ENCODE data around the gene SHLD2.
"Not testable (repeated sequence)": the region's sequence is repeated elsewhere in the genome, so short reads cannot be mapped to it uniquely, and the experiment has no call there.

Gene SHLD2

DNA sequence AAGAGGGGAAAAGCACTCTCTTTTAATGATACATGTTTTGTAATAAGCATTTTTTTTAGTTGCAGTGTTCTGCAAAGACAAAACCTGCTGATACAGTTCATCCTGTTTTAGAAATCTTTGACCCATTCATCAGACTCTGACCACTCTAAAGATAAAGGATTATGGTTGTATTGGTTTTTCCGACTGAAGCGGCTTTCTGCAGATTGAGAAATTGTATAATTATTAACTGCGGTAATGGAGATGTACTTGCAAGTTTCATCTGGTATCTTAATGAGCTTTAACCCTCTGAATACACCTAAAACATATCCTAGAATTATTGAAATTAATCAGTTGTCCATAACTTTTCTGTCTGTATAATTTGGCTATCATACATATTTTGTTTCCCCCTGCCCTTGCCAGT is 50.6 kb downstream of the SHLD2 start:
- DNase-seq, result not testable (repeated sequence)

DNA sequence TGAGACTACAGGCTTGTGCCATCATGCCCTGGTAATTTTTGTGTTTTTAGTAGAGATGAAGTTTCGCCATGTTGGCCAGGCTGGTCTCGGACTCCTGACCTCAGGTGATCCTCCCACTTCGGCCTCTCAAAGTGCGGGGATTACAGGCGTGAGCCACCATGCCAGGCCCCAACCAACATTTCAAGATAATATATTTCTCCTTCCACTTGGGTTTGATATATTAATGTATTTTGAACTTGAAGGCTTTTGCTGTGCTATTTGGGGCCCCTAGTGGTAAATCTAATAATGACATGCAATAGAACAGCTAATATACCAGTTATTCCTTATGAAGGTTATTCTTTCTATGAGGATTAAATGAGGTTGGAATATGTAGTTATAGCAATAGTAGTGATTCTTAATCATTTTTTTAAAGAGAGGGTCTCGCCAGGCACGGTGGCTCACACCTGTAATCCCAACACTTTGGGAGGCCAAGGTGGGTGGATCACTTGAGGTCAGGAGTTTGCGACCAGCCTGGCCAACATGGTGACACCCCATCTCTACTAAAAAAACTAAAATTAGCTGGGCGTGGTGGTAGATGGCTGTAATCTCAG is 54.1 kb downstream of the SHLD2 start:
- not testable (repeated sequence) for DNase-seq

DNA sequence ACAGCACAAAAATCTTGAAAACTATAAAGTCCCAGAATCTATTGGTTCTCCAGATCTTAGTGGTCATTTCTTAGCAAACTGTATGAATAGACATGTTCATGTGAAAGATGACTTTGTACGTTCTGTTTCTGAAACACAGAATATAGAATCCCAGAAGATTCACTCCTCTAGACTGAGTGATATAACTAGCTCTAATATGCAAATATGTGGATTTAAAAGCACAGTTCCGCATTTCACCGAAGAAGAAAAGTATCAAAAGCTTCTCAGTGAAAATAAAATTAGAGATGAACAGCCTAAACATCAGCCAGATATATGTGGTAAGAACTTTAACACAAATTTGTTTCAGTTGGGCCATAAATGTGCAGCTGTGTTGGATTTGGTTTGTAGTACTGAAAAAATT is 56.5 kb downstream of the SHLD2 start:
- not testable (repeated sequence) for DNase-seq

DNA sequence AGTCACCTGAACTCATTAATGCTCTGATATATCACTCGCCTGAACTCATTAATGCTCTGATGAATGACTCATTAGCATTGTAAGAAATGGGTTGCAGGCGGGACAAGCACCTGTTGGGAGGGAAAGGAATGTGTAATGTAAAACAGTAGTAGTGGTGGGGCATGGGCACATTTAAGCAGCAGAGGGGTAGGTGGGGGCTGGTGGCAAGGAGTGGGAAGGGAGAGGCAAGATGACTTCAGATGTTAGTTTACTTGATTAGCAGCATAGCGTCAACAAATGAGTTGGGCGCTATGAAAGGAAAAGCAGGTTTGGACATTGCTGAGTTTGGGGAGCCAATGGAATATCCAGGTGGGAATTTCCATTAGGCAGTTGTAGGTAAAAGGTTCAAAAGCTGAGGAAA is 61.8 kb downstream of the SHLD2 start:
- DNase-seq, result not testable (repeated sequence)

DNA sequence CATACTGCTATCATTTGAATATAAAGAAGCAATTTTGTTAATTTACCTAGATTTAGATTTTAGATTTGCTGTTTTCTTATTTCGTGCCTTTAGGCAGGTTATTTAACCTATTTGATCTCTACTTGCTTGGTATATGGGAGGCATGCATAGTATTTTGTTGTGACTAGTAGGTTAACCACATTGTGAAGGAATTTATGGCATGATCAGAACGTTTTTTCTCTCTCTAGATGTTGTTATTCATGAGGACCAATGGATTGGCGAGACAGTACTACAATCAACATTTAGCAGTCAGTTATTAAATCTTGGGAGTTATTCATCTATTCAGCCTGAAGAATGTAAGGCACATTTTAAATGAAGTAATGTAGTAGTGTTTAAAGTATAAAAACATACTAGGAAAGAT is 62.8 kb downstream of the SHLD2 start:
- DNase-seq, result not testable (repeated sequence)

DNA sequence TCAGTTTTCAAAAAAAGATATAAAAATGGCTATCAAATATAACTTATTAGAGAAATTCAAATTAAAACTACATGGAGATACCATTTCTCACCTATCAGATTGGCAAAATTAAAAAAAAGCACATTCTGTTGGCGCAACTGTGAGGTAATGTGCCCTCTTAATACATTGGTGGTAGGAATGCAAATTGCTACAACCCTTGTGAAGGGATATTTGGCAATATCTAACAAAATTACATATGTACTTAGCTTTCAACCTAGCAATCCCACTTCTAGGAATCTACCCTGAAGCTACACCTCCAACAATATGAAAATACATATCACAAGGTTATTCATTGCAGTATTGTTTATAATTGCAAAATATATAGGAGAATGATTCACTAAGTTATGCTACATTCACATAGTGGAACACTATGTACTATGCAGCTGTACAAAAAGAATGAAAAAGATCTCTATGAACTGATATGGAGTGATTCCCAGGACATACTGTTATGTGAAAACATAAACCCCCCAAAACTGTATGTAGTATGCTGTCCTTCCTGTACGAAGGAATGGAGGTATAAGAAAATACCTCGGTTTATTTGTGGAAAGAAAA is 67.8 kb downstream of the SHLD2 start:
- DNase-seq, result not testable (repeated sequence)

DNA sequence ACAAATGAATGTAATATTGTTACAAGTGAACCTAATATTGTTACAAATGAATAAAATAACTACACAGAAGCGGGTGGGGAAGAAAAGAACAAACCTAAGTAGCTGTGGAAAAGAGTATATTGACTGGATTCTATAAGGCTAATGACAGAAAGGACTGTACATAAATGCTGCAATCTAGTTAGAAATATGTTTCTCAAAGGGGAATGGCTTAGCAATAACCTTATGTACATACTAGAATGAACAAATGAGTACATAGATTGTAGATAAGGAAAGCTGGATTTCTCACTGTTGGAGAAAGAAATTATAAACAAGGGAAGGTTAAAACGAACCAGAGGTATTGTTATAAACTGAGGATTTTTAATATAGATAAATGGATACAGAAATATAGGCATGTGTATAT is 68.4 kb downstream of the SHLD2 start:
- not testable (repeated sequence) for DNase-seq

DNA sequence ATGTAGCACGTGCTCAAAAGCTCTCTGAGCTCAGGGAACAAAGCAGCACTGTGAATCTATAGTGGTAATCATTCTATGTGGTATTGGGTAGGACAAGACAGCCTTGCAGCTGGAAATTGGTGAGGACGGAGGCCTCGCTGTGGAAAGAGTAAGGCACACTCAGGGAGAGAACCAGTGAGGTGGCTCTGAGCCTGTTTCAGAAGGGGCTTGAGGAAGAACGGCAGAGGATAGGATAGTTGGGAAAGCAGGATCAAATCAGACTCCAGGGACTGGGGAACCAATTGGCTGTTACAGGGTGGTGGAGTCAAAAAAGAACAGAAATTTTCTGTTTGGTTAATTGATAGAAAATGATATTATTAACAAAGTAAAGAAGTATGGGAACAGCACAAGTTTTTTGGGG is 74.9 kb downstream of the SHLD2 start:
- not testable (repeated sequence) for DNase-seq

DNA sequence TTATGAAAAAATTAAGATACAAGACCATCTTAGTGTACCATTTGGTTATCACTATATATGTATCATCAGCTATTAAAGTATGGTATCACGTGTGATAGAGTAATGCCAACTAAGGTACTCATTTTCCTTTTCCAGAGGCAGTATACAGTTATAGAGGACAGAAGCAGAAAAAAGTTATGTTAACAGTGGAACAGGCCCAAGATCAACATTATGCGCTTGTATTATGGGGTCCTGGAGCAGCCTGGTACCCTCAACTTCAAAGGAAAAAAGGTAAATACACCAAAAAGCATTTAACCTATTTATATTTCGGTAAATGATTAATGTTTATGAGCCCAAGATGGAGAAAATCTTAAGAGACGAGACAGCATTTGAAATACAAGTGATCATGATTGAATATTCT is 75.7 kb downstream of the SHLD2 start:
- not testable (repeated sequence) for DNase-seq

DNA sequence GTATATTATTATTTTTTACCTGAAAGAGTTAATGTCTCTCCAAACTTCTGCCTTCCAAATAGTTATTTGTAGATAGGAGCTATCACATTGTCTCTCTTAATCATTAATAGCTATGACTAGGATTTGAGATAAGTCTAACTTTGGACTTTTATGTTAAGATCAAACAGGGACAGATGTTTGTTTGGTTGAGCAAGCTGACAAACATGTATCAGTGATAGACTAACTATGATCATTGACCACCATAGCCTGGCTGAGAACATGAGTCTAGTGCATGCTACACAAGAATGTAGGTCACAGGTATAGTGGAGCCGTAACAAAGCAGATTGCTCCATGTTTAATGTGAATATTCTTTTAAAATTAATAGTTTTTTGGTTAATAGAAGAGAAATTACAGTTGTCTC is 76.7 kb downstream of the SHLD2 start:
- not testable (repeated sequence) for DNase-seq

DNA sequence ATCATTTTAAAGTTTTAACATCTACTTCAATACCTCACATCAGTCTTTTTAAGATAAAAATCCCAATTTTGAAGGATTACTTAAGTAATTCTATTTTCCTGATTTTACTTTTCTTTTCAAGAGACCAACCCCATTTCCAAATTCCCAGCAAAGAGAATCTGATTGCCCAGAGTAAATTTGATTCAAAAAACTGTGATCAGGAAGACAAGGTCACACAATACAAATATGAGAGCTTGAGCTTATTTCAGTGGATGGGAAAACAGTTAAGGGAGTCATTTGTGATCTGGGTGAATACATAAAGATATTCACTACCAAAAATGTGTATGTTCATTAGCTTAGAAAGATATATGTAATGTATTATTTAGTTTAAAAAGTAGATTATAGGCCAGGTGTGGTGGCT is 77.2 kb downstream of the SHLD2 start:
- DNase-seq, result not testable (repeated sequence)

DNA sequence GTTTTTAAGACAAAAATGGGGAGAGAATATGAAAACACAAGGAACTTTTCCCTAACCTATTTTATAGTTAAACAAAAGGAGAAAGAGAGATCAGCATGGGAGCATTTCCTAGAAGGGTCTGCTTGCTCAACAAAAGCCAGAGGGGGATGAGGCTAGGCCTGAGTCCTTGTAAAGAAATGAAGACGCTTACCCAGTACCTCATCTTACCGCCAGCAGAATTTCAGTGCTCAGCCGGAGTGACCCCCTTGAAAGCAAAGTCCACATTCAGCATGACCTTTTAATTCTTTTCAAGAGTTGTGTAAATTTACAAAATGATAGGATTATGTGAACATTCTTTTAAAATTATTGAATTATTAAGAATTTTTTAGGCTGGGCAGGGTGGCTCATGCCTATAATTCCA is 82.6 kb downstream of the SHLD2 start:
- DNase-seq, result not testable (repeated sequence)

DNA sequence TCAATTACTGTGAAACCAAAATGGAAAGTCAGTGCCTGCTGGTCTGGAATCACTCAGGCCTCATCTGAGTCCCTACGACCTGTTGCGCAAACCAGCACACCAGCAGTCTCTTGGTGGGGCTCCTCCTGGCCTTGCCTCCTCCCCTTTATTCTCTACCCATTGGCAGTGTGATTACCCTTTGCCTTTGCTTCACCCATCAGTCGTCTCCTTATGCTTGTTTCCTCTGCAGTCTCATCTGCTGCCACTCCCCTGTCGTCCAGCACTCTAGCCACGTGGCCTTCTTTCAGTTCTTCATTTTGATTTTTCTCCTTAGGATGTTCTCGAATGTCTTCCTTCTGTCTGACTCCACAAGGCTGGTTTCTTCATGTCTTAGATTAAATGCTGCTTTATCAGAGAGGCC is 89.4 kb downstream of the SHLD2 start:
- not testable (repeated sequence) for DNase-seq

DNA sequence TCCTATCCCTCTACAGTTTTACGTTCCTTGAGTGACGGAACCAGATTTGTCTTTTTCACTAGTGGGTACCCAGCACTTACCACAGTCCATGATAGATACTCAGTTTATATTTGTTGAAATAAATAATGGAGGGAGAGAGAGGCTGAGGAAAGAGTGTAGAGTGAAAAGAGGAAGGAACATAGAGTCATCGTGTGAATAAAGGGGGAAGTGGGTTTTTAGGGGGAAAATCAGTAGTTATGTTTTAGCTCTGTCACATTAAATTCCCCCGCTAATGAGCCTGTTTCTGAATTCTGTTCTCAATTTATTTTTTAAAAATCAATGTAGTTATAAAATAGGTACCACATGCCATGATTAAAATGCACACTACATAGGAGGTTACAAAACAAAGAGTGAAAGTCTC is 91.0 kb downstream of the SHLD2 start:
- DNase-seq, result not testable (repeated sequence)

DNA sequence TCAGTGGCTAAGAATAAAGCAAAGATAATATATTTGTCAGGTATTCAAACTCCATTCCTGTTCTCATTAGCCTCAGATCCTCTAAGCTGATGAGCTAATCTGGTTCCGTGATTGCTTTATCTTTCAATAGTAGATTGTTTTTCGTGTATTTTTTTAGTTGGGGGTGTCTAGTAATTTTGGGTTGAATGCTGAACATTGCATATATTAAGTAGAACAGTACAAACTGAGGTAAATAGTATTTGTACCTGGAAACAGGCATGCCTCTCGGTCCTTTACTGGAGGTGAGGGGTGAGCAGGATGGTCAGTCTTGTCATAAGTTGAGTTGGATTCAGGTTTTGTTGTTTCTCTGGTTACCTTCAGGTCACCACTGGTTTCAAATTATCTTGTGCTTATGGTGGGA is 92.6 kb downstream of the SHLD2 start:
- DNase-seq, result not testable (repeated sequence)

DNA sequence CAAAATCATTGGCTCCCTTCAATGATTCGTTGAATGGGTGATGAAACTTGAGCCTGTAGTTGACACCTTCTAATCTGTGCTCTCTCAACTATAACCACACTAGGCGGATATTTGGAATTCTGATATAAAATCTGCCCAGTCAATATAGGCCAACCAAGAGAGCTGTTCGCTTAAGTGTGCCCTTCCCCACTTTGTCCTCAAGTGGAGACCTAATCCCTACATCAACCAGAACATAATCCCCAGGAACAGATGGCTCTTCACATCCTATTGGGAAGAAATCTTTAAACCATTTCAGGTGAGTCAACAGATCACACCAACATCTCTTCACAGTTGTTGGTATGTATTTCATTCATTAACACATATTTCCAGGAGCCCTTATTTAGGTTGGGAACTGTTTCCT is 96.8 kb downstream of the SHLD2 start:
- not testable (repeated sequence) for DNase-seq

DNA sequence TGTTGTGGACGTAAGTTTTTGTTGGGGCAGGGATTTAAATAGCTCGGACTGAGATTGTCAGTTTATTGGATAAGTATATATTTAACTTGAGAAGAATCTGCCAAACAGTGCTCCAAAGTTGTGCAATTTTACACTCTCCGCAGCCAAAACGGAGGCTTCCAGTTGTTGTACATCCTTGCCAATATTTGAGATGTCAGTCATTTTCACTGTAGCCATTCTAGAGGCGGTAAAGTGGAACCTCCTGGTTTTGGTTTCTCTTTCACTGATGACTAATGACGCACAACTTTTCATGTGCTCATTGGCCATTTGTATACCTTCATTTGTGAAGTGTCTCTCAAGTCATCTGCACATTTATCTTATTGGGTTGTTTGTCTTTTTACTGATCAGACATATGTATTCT is 105.9 kb downstream of the SHLD2 start:
- peak; percentile 6 for DNase-seq

DNA sequence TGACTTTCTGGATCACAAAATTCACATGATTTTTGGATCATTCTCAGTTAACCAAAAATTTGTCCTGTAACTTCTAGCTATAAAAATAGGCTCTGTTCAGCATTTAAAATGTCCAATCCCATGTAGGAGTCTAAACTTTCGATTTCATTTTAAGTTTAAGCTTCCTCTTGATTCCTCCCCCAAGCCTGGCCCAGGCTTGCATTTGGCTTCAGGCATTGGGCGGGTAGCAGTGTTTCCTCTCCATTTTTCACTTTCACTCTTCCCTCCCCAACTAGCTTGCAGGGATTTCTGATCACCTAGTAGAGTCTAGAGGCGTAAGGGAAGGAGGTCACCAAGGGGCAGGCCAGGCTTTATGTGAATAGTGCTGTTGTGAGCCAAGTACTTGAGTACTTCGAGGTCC is 109.8 kb downstream of the SHLD2 start:
- DNase-seq, result not testable (repeated sequence)

DNA sequence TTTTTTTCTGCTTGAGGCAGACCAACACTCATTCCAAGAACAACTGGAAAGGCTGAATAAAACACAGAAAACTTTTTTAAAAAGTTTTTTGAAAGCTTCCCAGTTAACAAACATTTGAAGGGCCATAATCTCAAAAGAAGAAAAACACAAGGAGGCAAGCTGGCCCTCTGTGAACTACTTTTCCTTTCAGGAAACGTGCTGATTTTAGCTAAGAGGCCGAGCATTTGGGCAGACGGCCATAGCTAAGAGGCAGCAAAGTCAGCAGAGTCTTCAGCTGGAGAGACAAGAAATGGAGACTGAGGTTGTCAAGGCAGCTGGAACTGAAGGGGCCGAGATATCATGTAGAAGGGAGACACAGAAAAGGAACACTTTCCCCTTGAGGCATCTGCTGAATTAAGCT is 111.9 kb downstream of the SHLD2 start:
- DNase-seq, result not testable (repeated sequence)

DNA sequence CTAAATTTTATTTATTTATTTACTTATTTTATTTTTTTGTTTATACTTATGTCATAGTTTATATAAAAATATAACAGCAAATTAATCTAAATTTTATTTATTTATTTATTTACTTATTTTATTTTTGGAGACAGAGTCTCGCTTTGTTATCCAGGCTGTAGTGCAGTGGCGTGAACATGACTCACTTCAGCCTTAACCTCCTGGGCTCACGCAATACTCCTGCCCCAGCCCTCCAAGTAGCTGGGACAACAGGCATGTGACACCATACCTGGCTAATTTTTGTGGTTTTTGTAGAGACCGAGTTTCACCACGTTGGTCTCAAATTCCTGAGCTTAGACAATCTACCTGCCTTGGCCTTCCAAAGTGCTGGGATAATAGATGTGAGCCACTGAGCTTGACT is 115.3 kb downstream of the SHLD2 start:
- DNase-seq, result not testable (repeated sequence)

DNA sequence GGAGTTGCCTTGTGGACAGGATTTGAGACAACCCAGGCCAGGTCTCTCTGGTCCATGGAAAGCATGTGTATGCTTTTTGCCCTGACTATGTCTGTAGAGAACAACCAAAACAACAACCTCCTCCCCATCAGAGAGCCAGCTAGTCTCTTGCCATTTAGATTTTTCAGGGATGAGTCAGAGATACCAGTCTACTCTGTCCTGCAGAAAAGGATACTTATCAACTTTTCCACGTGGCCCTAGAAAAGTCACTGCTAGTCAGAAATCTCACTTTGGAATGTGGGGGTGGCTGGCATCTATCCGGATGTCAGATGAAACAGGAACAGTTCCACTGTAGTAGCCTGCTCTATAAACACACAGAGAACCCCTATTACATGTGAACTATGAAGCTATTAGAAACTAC is 116.8 kb downstream of the SHLD2 start:
- not testable (repeated sequence) for DNase-seq

DNA sequence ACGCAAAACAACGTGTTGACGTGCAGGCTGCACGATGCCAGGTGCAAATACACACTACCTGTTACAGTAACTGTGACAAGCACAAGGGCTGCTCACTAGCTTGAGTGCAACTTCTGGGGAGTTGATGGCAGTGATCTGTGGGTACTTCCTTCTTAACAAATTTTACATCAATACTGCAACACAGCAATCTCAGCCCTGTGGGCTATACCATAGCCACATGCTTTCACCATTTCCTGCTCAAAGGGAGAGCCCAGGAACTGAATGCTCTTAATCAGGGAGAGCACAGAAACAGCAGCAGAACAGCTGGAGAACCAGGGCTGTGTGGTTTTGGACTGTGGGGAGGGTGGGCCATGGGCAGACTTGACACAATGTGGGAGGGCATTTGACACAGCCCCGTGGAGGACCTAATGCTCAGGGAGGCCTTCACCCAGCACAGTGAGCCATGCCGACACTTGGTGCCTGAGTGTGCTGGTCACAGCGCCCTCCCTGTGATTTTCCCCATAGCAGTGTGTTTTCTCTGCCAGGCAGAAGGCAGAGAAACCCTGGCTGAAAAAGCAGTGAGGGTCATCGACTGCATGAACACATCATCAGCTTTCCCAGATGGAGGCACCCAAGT is 118.3 kb downstream of the SHLD2 start:
- not testable (repeated sequence) for DNase-seq

DNA sequence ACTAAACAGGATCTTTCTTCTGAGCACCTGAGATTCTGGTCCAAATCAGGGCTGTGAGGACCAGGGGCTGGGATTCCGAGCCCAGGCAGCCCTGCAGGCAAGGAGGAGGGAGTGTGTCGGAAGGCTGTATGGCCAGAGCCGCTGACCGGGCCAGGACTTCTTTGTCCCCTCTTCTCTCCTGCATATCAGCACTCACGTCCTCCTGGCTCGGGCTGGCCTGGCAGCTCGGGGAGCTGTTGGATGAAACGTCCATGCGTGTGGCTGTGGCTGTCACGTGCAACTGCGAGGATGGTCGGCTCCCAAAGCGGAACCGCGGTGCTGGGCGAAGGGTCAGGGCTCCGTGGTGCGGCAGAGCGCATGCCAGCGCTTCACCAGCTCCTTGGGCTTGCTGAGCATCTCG is 118.8 kb downstream of the SHLD2 start:
- DNase-seq, result not testable (repeated sequence)

DNA sequence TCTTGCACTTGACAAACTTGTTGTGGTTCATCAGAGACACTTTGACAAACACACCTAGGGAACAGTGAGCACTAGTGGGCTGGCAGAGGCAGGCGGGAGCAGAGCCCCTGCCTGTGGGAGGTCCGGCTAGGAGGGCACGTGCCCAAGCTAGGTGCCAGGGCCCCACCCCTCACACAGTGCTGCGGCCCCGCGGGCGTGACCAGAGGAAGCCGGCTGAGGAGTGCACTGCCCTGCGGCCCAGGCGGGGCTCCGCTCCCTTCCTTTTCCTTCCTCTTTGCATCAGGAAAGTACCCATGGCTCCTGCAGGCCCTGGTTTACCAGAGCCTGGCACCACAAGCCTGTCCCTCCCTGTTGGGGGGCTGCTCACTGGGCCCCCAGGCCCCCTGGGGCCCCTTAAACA is 121.1 kb downstream of the SHLD2 start:
- not testable (repeated sequence) for DNase-seq

Data from effector CD4-positive, alpha-beta T cell (primary cell).